Heart right ventricle (tissue), 16 donors: ENCODE measurements around the gene NFATC2IP. TPM values are rescaled to one million over a fixed set of nuclear protein-coding genes. Genes with fewer than 3 reads are reported as not detected.

Experiments used
- ATAC-seq, 8 donors: fragments of 200-7000 bp; cut with Tn5 transposase; one replicate each; pipeline ENCODE4 v1.9.1; 2020; ENCODE audit warnings: mild to moderate bottlenecking in 8 of 8, moderate library complexity in 8 of 8, moderate number of reproducible peaks in 1 of 8
- DNase-seq, 2 donors: peaks; one replicate each; pipeline ENCODE4 v3.0.0-alpha.2; 2020
- H3K27ac ChIP-seq, 10 donors: fragments of 200-600 bp; sonication (generic) in 2 of 10; one replicate each; pipeline versions ENCODE4 v1.5.0 to v1.8.0; 2020 to 2022; ENCODE audit warnings: mild to moderate bottlenecking in 3 of 10
- H3K27me3 ChIP-seq, 7 donors: fragments of 200-600 bp; one replicate each; pipeline ENCODE4 v1.8.0; 2021 to 2022; ENCODE audit warnings: mild to moderate bottlenecking in 2 of 7
- H3K36me3 ChIP-seq, 9 donors: fragments of 200-600 bp; sonication (generic) in 1 of 9; one replicate each; pipeline versions ENCODE4 v1.5.0 to v1.8.0; 2020 to 2022; ENCODE audit warnings: mild to moderate bottlenecking in 2 of 9
- H3K4me1 ChIP-seq, 9 donors: fragments of 200-600 bp; sonication (generic) in 1 of 9; one replicate each; pipeline versions ENCODE4 v1.5.0 to v1.8.0; 2020 to 2022; ENCODE audit warnings: mild to moderate bottlenecking in 4 of 9
- H3K4me3 ChIP-seq, 10 donors: fragments of 200-600 bp; sonication (generic) in 2 of 10; one replicate each; pipeline versions ENCODE4 v1.5.0 to v1.8.0; 2020 to 2022; ENCODE audit warnings: mild to moderate bottlenecking in 7 of 10, moderate library complexity in 2 of 10
- H3K9me3 ChIP-seq, 11 donors: fragments of 200-600 bp in 10 of 11; sonication (generic) in 2 of 11; one replicate each; pipeline versions ENCODE4 v1.5.0 to v1.8.0; 2013 to 2022; ENCODE audit warnings: mild to moderate bottlenecking in 2 of 11, control low read depth in 1 of 11, moderate library complexity in 1 of 11
- CTCF ChIP-seq, 9 donors: fragments of 200-600 bp; sonication (generic) in 2 of 9; IDR thresholded peaks; one replicate each; pipeline versions ENCODE4 v1.5.0 to v1.8.0; 2021 to 2022; ENCODE audit warnings: antibody characterized with exemption in 9 of 9, mild to moderate bottlenecking in 5 of 9, moderate library complexity in 1 of 9
- WGBS, 2 donors: extraction: QIAGEN DNeasy Blood & Tissue Kit; methylation state at CpG; one replicate each; pipeline ENCODE4 v1.1.7; 2013; ENCODE audit warnings: inconsistent platforms in 1 of 2; 5-methylcytosine and 5-hydroxymethylcytosine counted together
- intact Hi-C, 10 donors: fragments of 100-400 bp; cut with DNase I; formaldehyde crosslinking; loops; one replicate each; pipeline versions ENCODE4 v1.11.1 to v1.14.2; 2022
- polyA plus RNA-seq, 2 donors: library from polyadenylated mRNA; stranded (reverse); fragments of 200-250 nt; gene quantifications; one replicate each; pipeline ENCODE4 v1.2.3, GENCODE V29; 2013
- total RNA-seq, 10 donors: library from RNA; stranded (reverse); fragmentation: NEBNext Ultra II Directional in 3 of 10; extraction: Animal tissue kit (Norgen Biotek cat#: 25700) in 3 of 10; gene quantifications; one replicate each; pipeline versions ENCODE4 v1.2.1 to v1.2.4, GENCODE V29; 2021 to 2023
- donor health status: Arrhythmogenic right ventricular cardiomyopathy.
- donor health status: ischemic (EF 13 %, LVEDD 7.1; RV severe dilation, severe dysfunction).
- donor health status: healthy with polysubstance abuse.
- donor health status: DM: no; HTN: yes; CAD: no.
- donor health status: DM: no; HTN: no; CAD: no.
- donor health status: ischemic (EF 25% LVEDD 6.9; RV normal size, moderate dysfunction).
- donor health status: ischemic (EF 25% LVEDD 5.7; RV mildly dilated, moderate dysfunction).
- donor health status: healthy.
- donor health status: DM: yes; HTN: yes; CAD: no.
- donor health status: Ischemic cardiomyopathy.
- donor health status: ischemic (EF 35%, LVEDD 5.7; RV mildly dilated, moderate dysfunction).
- donor health status: nonischemic (EF 11% LVEDD 7.7; RV severe dilation, severe dysfunction).
- donor health status: DM: yes; HTN: yes; CAD: no.
- donor health status: PGD.
- donor health status: ischemic (EF 29% LVEDD 5.4; RV normal size, mild dysfunction).
- donor health status: nonischemic (EF 23%, LVEDD 6.1; RV moderate dilation, normal function).

NFATC2IP gene
- total and polyA plus RNA-seq, 12 donors = 13.8 to 24.4 (median 17.0) TPM

- DNase-seq = no peak
- Histone ChIP-seq H3K36me3 (peaks cover 0 to 98% (median 47%) of the 10 kb centered on the region in 9 donors), H3K27ac (peak overlapping the region in 1 of 10 donors; percentile 88), H3K4me1 (peaks cover 0 to 13% (median 0%) of the 10 kb centered on the region in 9 donors), H3K27me3 (no peaks in the 10 kb centered on the region), H3K9me3 (peaks cover 0 to 16% (median 8%) of the 10 kb centered on the region in 11 donors), H3K4me3 (no peak overlapping the region)
- ATAC-seq = no peak
- intact Hi-C loops = no loop called here
- no peak for TF ChIP-seq CTCF (IDR thresholded peaks at IDR 0.05)
- WGBS, 2 donors = 94 to 96% methylated on average over 18 of the region's 18 CpGs
These were observed 32.9 kb downstream of the NFATC2IP start for GRCh38 chr16:28983644-28984043.

- peaks cover 0 to 16% (median 8%) of the 10 kb centered on the region in 11 donors for H3K9me3 ChIP-seq
- DNase-seq (no peak), ATAC-seq (peak in 1 of 8 donors; percentile 19)
- H3K36me3 ChIP-seq = peaks cover 0 to 97% (median 44%) of the 10 kb centered on the region in 9 donors
- WGBS, 2 donors = 83% methylated on average over 12 of the region's 12 CpGs
- intact Hi-C loops = no loop called here
- H3K27ac ChIP-seq = peak overlapping the region in 1 of 10 donors; percentile 88
- peak overlapping the region in 1 of 10 donors; percentile 51 for H3K4me3 ChIP-seq
- TF ChIP-seq CTCF (IDR thresholded peaks at IDR 0.05) = no peak
- no peaks in the 10 kb centered on the region for H3K27me3 ChIP-seq
- peaks cover 0 to 13% (median 0%) of the 10 kb centered on the region in 9 donors for H3K4me1 ChIP-seq
These were observed 33.4 kb downstream of the NFATC2IP start for GRCh38 chr16:28984091-28984490.

DNA sequence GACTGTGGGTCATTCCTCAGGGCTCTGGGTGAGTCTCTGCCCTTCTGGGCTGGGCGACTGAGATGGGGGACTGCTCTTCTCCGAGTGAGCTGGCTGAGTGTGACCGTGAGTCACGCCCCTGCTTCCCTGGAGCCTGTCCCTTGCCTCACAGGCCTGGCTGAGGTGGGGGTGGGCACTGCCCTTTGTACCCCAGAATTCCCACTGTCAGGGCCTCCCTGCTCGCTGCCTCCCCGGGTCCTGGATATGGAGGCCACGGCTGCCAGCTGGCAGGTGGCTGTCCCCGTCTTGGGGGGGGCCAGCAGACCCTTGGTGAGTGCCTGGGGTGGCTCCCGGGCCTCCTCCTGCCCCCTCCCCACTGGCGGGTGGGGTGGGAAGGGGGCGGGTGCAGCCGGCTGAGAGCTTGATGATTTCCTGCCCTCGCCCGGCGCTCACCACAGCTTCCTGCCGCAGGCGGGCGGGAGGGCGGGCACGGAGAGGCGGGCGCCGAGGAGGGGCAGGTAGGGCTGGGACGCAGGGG lies 33.9 kb downstream of the NFATC2IP start, which contains the start of gene LAT:
TSS of gene LAT (plus strand) at position 434 of the 517 bp plus-strand sequence. CDS start 366 bp downstream, outside the sequence.
- 74 to 77% methylated on average over 22 to 24 of the region's 24 CpGs for WGBS, 2 donors
- peak in 3 of 8 donors; percentile 27 to 63 (median 29) for ATAC-seq
- peak within 1 kb of the TSS in 2 of 10 donors; percentile 5 to 51 for H3K4me3 ChIP-seq

More for the DNA sequence above, 33.9 kb downstream of the NFATC2IP start, which contains the start of gene LAT:
- Histone ChIP-seq H3K27ac (peak within 1 kb of the TSS in 1 of 10 donors; percentile 88), H3K36me3 (peaks cover 0 to 98% (median 41%) of the 10 kb centered on the region in 9 donors), H3K27me3 (no peaks in the 10 kb centered on the region), H3K4me1 (peaks cover 0 to 13% (median 0%) of the 10 kb centered on the region in 9 donors), H3K9me3 (peaks cover 0 to 16% (median 8%) of the 10 kb centered on the region in 11 donors)
- intact Hi-C loops = no loop called here
- no peak for TF ChIP-seq CTCF (IDR thresholded peaks at IDR 0.05)
- peak in 1 of 2 donors; percentile 39 for DNase-seq
